ENCODE measurements around the gene KCNN1. TPM values are rescaled to one million over a fixed set of nuclear protein-coding genes. Genes with fewer than 3 reads are reported as not detected.

Gene KCNN1
- total RNA-seq, 6 experiments from 2014 or later = not detected

- no peaks in the 10 kb centered on the region for H3K36me3 Mint-ChIP-seq (ENCODE audit: low read depth)
Measured at GRCh38 chr19:17937371-17937900, 29.5 kb upstream of the KCNN1 start.

GRCh38 chr19:17938092-17938845 lies 28.6 kb upstream of the KCNN1 start:
- H3K27me3 Mint-ChIP-seq (ENCODE audit: insufficient read depth) = no peaks in the 10 kb centered on the region; the same call in none of the 2 replicates

More at GRCh38 chr19:17937371-17937900, 29.5 kb upstream of the KCNN1 start:
- H3K9me3 Mint-ChIP-seq = no peaks in the 10 kb centered on the region
- H3K27ac Mint-ChIP-seq = no peak overlapping the region
- no peak overlapping the region for H3K4me3 Mint-ChIP-seq
- no peaks in the 10 kb centered on the region; the same call in none of the 2 replicates for H3K27me3 Mint-ChIP-seq (ENCODE audit: insufficient read depth)
- DNase-seq = no peak
- H3K4me1 Mint-ChIP-seq (ENCODE audit: low read depth) = peaks cover 9% of the 10 kb centered on the region
- no peak for TF ChIP-seq CTCF (IDR thresholded peaks at IDR 0.05)

GRCh38 chr19:17942181-17942580 lies 24.7 kb upstream of the KCNN1 start:
- Mint-ChIP-seq H3K4me1 (ENCODE audit: low read depth) (peaks cover 11% of the 10 kb centered on the region), H3K36me3 (ENCODE audit: low read depth) (peaks cover 5% of the 10 kb centered on the region; the same call in 1 of the 2 replicates), H3K27ac (no peak overlapping the region), H3K4me3 (no peak overlapping the region), H3K27me3 (ENCODE audit: insufficient read depth) (no peaks in the 10 kb centered on the region; the same call in none of the 2 replicates), H3K9me3 (no peaks in the 10 kb centered on the region)
- DNase-seq = no peak
- TF ChIP-seq CTCF (IDR thresholded peaks at IDR 0.05) = no peak

More at GRCh38 chr19:17938092-17938845, 28.6 kb upstream of the KCNN1 start:
- H3K4me3 Mint-ChIP-seq = no peak overlapping the region
- peak overlapping the region; percentile 26; the same call in 1 of the 2 replicates for H3K27ac Mint-ChIP-seq
- H3K4me1 Mint-ChIP-seq (ENCODE audit: low read depth) = peaks cover 8% of the 10 kb centered on the region
- TF ChIP-seq CTCF (IDR thresholded peaks at IDR 0.05) = peak; percentile 98
- H3K36me3 Mint-ChIP-seq (ENCODE audit: low read depth) = no peaks in the 10 kb centered on the region
- peak; percentile 91 for DNase-seq
- no peaks in the 10 kb centered on the region for H3K9me3 Mint-ChIP-seq

GRCh38 chr19:17942582-17943273 lies 24.2 kb upstream of the KCNN1 start:
- no peak for TF ChIP-seq CTCF (IDR thresholded peaks at IDR 0.05)
- no peak overlapping the region for H3K27ac Mint-ChIP-seq
- peaks cover 14% of the 10 kb centered on the region for H3K4me1 Mint-ChIP-seq (ENCODE audit: low read depth)
- H3K9me3 Mint-ChIP-seq = no peaks in the 10 kb centered on the region
- H3K27me3 Mint-ChIP-seq (ENCODE audit: insufficient read depth) = no peaks in the 10 kb centered on the region; the same call in none of the 2 replicates
- H3K4me3 Mint-ChIP-seq = no peak overlapping the region
- DNase-seq = no peak
- peaks cover 5% of the 10 kb centered on the region; the same call in 1 of the 2 replicates for H3K36me3 Mint-ChIP-seq (ENCODE audit: low read depth)

- no peak for TF ChIP-seq CTCF (IDR thresholded peaks at IDR 0.05)
- H3K27ac Mint-ChIP-seq = peak overlapping the region; percentile 74
- peaks cover 14% of the 10 kb centered on the region for H3K4me1 Mint-ChIP-seq (ENCODE audit: low read depth)
- H3K9me3 Mint-ChIP-seq = no peaks in the 10 kb centered on the region
- H3K4me3 Mint-ChIP-seq = no peak overlapping the region
- peaks cover 5% of the 10 kb centered on the region; the same call in 1 of the 2 replicates for H3K36me3 Mint-ChIP-seq (ENCODE audit: low read depth)
- no peak for DNase-seq
- H3K27me3 Mint-ChIP-seq (ENCODE audit: insufficient read depth) = no peaks in the 10 kb centered on the region; the same call in none of the 2 replicates
Measured at GRCh38 chr19:17943274-17944221, 23.4 kb upstream of the KCNN1 start.

Data from HFFc6 (cell line).